HepG2 (cell line): Measurements from ENCODE around the gene RAE1. TPM values are rescaled to one million over a fixed set of nuclear protein-coding genes. Genes with fewer than 3 reads are reported as not detected.

Experiments
- CAMTA2 ChIP-seq: sonication (generic); formaldehyde crosslinking; IDR thresholded peaks from 2 replicates; pipeline ENCODE4 v1.4.0; 2020; ENCODE audit warnings: mild to moderate bottlenecking, missing genetic modification reagents, borderline replicate concordance
- ELF1 ChIP-seq: sonication (generic); formaldehyde crosslinking; IDR thresholded peaks from 2 replicates; pipeline ENCODE4 v1.4.0; 2020; ENCODE audit warnings: missing genetic modification reagents
- ETV5 ChIP-seq: IDR thresholded peaks from 2 replicates; pipeline ENCODE4 v1.6.1; 2018; ENCODE audit warnings: missing biosample characterization, missing genetic modification reagents, inconsistent platforms, borderline replicate concordance
- GPN1 ChIP-seq: sonication (generic); formaldehyde crosslinking; IDR thresholded peaks from 2 replicates; pipeline ENCODE4 v1.5.1; 2020; ENCODE audit warnings: missing genetic modification reagents, borderline replicate concordance
- KDM1A ChIP-seq: IDR thresholded peaks from 2 replicates; pipeline ENCODE4 v1.6.1; 2016; ENCODE audit warnings: missing compliant biosample characterization
- KDM2A ChIP-seq: sonication (generic); formaldehyde crosslinking; IDR thresholded peaks from 2 replicates; pipeline ENCODE4 v1.4.0; 2020; ENCODE audit warnings: low read depth, missing genetic modification reagents, borderline replicate concordance
- KMT2B ChIP-seq: IDR thresholded peaks from 2 replicates; pipeline ENCODE4 v1.6.1; 2016; ENCODE audit warnings: missing genetic modification reagents, missing compliant biosample characterization
- ZNF124 ChIP-seq: sonication (generic); formaldehyde crosslinking; IDR thresholded peaks from 2 replicates; pipeline ENCODE4 v1.4.0; 2020; ENCODE audit warnings: missing genetic modification reagents
- ZNF230 ChIP-seq: sonication (generic); formaldehyde crosslinking; IDR thresholded peaks from 2 replicates; pipeline ENCODE4 v1.4.0; 2020; ENCODE audit warnings: mild to moderate bottlenecking, missing genetic modification reagents
- ZNF468 ChIP-seq: sonication (generic); formaldehyde crosslinking; IDR thresholded peaks from 2 replicates; pipeline ENCODE4 v1.8.0; 2022; ENCODE audit warnings: mild to moderate bottlenecking, moderate library complexity, missing genetic modification reagents
- ZNF678 ChIP-seq: sonication (generic); formaldehyde crosslinking; IDR thresholded peaks from 2 replicates; pipeline ENCODE4 v1.4.0; 2020; ENCODE audit warnings: mild to moderate bottlenecking, missing genetic modification reagents
- ZNF883 ChIP-seq: sonication (generic); formaldehyde crosslinking; IDR thresholded peaks from 2 replicates; pipeline ENCODE4 v1.5.1; 2020; ENCODE audit warnings: mild to moderate bottlenecking, missing genetic modification reagents; ENCODE audit errors: not compliant biosample characterization
- ZSCAN21 ChIP-seq: sonication (generic); formaldehyde crosslinking; IDR thresholded peaks from 2 replicates; pipeline ENCODE4 v1.8.0; 2022; ENCODE audit warnings: mild to moderate bottlenecking, missing genetic modification reagents, moderate library complexity, borderline replicate concordance
- polyA plus RNA-seq, 8 experiments: library from polyadenylated mRNA; depleted of rRNA in 3 of 8; stranded (reverse) in 7 of 8; unstranded in 1 of 8; fragments of >200 nt; fragmentation: Illumina TruSeq in 4 of 8; extraction: Trizol in 4 of 8; gene quantifications; 2 replicates each; pipeline versions ENCODE4 v1.2.1 to v1.2.3, GENCODE V29; 2011 to 2016; ENCODE audit warnings: low read depth in 4 of 8, missing spikeins in 1 of 8, mixed read lengths in 1 of 8; ENCODE audit not compliant: insufficient read depth in 1 of 8
- total RNA-seq, 5 experiments: library from RNA; depleted of rRNA; stranded (reverse); fragments of >200 nt; fragmentation: Illumina TruSeq; extraction: Trizol; gene quantifications; 2 replicates each; pipeline ENCODE4 v1.2.3, GENCODE V29; 2016; ENCODE audit warnings: low read depth in 1 of 5
- TF ChIP-seq, protein P1 (sequence below): sonication (generic); formaldehyde crosslinking; IDR thresholded peaks from 2 replicates; pipeline ENCODE4 v1.4.0; 2020; ENCODE audit warnings: mild to moderate bottlenecking, missing genetic modification reagents
- TF ChIP-seq, protein P2 (sequence below): IDR thresholded peaks from 2 replicates; pipeline ENCODE4 v1.6.1; 2012; ENCODE audit warnings: inconsistent platforms
- TF ChIP-seq, protein P3 (sequence below): sonication (generic); formaldehyde crosslinking; IDR thresholded peaks from 2 replicates; pipeline ENCODE4 v1.5.1; 2020; ENCODE audit warnings: mild to moderate bottlenecking, missing genetic modification reagents, moderate library complexity

RAE1 gene
- total and polyA plus RNA-seq, 2 of the 13 experiments (the other 11 are each of a cell fraction or from before 2014, with no cell fraction given) = 36.1 to 72.9 TPM

DNA sequence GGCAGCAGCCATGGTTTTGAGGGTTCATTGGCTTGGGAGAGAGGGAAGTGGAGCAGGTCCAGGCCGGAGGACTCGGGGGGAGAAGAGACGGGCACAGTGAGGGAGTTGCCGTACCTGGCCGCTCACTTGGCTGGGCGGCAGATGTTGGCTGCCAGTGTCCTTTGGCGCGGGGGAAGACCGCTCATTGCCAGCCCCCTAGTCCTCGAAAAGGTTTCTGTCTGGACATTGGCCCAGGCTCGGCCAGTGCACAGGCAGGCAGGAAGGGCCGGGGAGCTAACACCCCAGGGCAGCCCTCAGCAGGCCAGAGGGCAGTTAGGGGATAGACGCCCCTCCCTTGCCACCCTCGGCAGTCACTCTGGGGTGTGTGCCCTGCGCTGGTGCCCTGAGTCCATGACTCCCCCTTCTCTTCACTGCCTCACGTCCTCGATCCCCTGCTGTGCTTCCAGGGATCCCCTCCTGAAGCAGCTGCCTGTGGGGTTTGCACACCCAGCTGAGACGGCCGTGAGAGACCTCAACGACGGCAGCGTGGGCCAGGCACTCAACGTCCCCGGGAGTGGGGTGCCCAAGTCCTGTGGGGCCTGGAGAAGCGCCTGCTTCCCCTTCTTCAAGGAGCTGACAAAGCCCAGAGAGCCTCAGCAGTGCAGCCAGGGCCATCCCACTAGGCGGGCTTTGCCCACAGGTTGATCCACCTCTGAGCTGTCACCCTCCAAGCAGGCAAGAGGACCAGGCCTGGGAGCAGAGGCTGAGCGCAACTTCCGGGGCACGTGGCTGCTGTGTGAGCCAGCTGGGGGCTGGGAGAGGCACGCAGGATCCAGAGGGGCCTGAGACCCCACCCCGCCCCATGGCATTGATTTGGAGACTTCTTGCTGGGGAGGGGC, 60.6 kb downstream of the RAE1 start (continued):
- TF ChIP-seq, protein P1, sequence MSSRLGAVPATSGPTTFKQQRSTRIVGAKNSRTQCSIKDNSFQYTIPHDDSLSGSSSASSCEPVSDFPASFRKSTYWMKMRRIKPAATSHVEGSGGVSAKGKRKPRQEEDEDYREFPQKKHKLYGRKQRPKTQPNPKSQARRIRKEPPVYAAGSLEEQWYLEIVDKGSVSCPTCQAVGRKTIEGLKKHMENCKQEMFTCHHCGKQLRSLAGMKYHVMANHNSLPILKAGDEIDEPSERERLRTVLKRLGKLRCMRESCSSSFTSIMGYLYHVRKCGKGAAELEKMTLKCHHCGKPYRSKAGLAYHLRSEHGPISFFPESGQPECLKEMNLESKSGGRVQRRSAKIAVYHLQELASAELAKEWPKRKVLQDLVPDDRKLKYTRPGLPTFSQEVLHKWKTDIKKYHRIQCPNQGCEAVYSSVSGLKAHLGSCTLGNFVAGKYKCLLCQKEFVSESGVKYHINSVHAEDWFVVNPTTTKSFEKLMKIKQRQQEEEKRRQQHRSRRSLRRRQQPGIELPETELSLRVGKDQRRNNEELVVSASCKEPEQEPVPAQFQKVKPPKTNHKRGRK = no peak
- 0 out of 2 replicates have a peak, but pooled peaks have one; percentile 27 for TF ChIP-seq KDM2A (CRISPR knock-in tag)
- TF ChIP-seq ETV5 (CRISPR knock-in tag) = peak; percentile 51; the same call in 1 of the 2 replicates
- TF ChIP-seq ZNF678 (CRISPR knock-in tag) = no peak
- TF ChIP-seq ZNF468 = no peak
- 0 out of 2 replicates have a peak, but pooled peaks have one; percentile 58 for TF ChIP-seq ZSCAN21 (CRISPR knock-in tag)
- TF ChIP-seq ZNF883 (CRISPR knock-in tag) = peak; percentile 29
- no peak for TF ChIP-seq GPN1 (CRISPR knock-in tag)
- no peak for TF ChIP-seq KMT2B (CRISPR knock-in tag)
- TF ChIP-seq KDM1A (CRISPR knock-in tag) = no peak
- TF ChIP-seq ELF1 = peak; percentile 48; the same call in 1 of the 2 replicates
- TF ChIP-seq, protein P2, sequence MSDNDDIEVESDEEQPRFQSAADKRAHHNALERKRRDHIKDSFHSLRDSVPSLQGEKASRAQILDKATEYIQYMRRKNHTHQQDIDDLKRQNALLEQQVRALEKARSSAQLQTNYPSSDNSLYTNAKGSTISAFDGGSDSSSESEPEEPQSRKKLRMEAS = peak; percentile 62
- TF ChIP-seq ZNF124 (CRISPR knock-in tag) = no peak
- peak; percentile 42; the same call in 1 of the 2 replicates for TF ChIP-seq CAMTA2 (CRISPR knock-in tag)
- TF ChIP-seq ZNF230 (CRISPR knock-in tag) = 0 out of 2 replicates have a peak, but pooled peaks have one; percentile 51
- TF ChIP-seq, protein P3, sequence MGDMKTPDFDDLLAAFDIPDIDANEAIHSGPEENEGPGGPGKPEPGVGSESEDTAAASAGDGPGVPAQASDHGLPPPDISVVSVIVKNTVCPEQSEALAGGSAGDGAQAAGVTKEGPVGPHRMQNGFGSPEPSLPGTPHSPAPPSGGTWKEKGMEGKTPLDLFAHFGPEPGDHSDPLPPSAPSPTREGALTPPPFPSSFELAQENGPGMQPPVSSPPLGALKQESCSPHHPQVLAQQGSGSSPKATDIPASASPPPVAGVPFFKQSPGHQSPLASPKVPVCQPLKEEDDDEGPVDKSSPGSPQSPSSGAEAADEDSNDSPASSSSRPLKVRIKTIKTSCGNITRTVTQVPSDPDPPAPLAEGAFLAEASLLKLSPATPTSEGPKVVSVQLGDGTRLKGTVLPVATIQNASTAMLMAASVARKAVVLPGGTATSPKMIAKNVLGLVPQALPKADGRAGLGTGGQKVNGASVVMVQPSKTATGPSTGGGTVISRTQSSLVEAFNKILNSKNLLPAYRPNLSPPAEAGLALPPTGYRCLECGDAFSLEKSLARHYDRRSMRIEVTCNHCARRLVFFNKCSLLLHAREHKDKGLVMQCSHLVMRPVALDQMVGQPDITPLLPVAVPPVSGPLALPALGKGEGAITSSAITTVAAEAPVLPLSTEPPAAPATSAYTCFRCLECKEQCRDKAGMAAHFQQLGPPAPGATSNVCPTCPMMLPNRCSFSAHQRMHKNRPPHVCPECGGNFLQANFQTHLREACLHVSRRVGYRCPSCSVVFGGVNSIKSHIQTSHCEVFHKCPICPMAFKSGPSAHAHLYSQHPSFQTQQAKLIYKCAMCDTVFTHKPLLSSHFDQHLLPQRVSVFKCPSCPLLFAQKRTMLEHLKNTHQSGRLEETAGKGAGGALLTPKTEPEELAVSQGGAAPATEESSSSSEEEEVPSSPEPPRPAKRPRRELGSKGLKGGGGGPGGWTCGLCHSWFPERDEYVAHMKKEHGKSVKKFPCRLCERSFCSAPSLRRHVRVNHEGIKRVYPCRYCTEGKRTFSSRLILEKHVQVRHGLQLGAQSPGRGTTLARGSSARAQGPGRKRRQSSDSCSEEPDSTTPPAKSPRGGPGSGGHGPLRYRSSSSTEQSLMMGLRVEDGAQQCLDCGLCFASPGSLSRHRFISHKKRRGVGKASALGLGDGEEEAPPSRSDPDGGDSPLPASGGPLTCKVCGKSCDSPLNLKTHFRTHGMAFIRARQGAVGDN (CRISPR knock-in tag) = peak; percentile 85
